Retinal pigment epithelial cell (primary cell): ENCODE measurements around the gene TSSK3.

Experiments
- DNase-seq: peaks from one replicate; pipeline ENCODE4 v3.0.0-alpha.2; 2010; ENCODE audit warnings: low read depth
- H3K4me3 ChIP-seq: 2 replicates; pipeline ENCODE4 v1.5.1; 2011; ENCODE audit warnings: mild to moderate bottlenecking, low read length, control low read depth, moderate library complexity
- CTCF ChIP-seq: conservative IDR thresholded peaks from 2 replicates; pipeline ENCODE4 v1.5.1; 2011; ENCODE audit warnings: low read depth, low read length, control low read depth, inconsistent platforms

The TSSK3 gene

GRCh38 chr1:32363713-32364112, 1.4 kb downstream of the TSSK3 start:
- H3K4me3 ChIP-seq = no peak overlapping the region
- no peak for TF ChIP-seq CTCF
- DNase-seq = no peak

GRCh38 chr1:32364836-32365235, 2.5 kb downstream of the TSSK3 start:
- no peak for DNase-seq
- TF ChIP-seq CTCF = no peak
- no peak overlapping the region for H3K4me3 ChIP-seq

- TF ChIP-seq CTCF = no peak
- no peak for DNase-seq
- no peak overlapping the region for H3K4me3 ChIP-seq
Measured at GRCh38 chr1:32365445-32365844, 3.1 kb downstream of the TSSK3 start.

GRCh38 chr1:32367912-32368635, 5.7 kb downstream of the TSSK3 start:
- TF ChIP-seq CTCF = no peak
- no peak for DNase-seq
- H3K4me3 ChIP-seq = no peak overlapping the region

GRCh38 chr1:32372149-32372756, 9.9 kb downstream of the TSSK3 start:
- TF ChIP-seq CTCF = no peak
- no peak overlapping the region for H3K4me3 ChIP-seq
- no peak for DNase-seq

- H3K4me3 ChIP-seq = no peak overlapping the region
- TF ChIP-seq CTCF = no peak
- DNase-seq = no peak
Measured at GRCh38 chr1:32373996-32374592, 11.8 kb downstream of the TSSK3 start.

GRCh38 chr1:32376199-32376598, 13.9 kb downstream of the TSSK3 start:
- H3K4me3 ChIP-seq = no peak overlapping the region
- no peak for DNase-seq
- TF ChIP-seq CTCF = no peak
